ENCODE measurements around the gene ATP4B. TPM values are rescaled to one million over a fixed set of nuclear protein-coding genes. Genes with fewer than 3 reads are reported as not detected.

The ATP4B gene
- total and polyA plus RNA-seq, 12 donors, result 0.01 TPM; not detected in 11

GRCh38 chr13:113631341-113632095 lies 26.5 kb downstream of the ATP4B start:
- Histone ChIP-seq H3K36me3 (peaks cover 0 to 79% (median 22%) of the 10 kb centered on the region in 9 donors), H3K27me3 (no peaks in the 10 kb centered on the region), H3K4me1 (no peaks in the 10 kb centered on the region), H3K9me3 (no peaks in the 10 kb centered on the region), H3K27ac (no peak overlapping the region), H3K4me3 (no peak overlapping the region)
- DNase-seq (no peak), ATAC-seq (no peak)
- TF ChIP-seq, protein P1, sequence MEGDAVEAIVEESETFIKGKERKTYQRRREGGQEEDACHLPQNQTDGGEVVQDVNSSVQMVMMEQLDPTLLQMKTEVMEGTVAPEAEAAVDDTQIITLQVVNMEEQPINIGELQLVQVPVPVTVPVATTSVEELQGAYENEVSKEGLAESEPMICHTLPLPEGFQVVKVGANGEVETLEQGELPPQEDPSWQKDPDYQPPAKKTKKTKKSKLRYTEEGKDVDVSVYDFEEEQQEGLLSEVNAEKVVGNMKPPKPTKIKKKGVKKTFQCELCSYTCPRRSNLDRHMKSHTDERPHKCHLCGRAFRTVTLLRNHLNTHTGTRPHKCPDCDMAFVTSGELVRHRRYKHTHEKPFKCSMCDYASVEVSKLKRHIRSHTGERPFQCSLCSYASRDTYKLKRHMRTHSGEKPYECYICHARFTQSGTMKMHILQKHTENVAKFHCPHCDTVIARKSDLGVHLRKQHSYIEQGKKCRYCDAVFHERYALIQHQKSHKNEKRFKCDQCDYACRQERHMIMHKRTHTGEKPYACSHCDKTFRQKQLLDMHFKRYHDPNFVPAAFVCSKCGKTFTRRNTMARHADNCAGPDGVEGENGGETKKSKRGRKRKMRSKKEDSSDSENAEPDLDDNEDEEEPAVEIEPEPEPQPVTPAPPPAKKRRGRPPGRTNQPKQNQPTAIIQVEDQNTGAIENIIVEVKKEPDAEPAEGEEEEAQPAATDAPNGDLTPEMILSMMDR (IDR thresholded peaks at IDR 0.05), result no peak
- intact Hi-C loops (cut with DNase I), result no loop called here
- 95 to 97% methylated on average over 42 of the region's 42 CpGs for WGBS, 2 donors

DNA sequence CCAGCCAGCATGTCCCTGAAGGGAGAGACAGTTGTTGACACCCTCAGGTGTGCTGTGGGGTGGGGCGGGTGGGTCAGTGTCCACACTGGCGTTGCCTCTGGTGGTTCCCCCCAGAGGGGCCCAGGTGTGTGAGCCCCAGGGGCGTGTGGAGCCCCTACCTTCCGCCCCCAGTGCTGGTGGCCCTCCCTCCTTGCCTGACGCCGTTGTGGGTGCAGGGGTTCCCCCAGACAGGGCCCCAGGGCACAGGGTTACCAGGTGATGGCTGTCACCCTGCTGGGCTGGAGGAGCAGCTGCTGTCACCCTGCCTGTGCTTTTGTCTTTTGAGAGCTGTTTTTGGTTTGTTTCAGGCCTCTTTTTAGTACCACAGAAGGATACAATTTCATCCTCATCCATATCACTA lies 27.2 kb downstream of the ATP4B start:
- intact Hi-C loops (cut with DNase I), result no loop called here
- Histone ChIP-seq H3K9me3 (no peaks in the 10 kb centered on the region), H3K36me3 (peaks cover 0 to 72% (median 16%) of the 10 kb centered on the region in 9 donors), H3K4me3 (no peak overlapping the region), H3K27me3 (no peaks in the 10 kb centered on the region), H3K27ac (no peak overlapping the region), H3K4me1 (no peaks in the 10 kb centered on the region)
- DNase-seq (peak in 1 of 2 donors; percentile 3), ATAC-seq (no peak)
- TF ChIP-seq, protein P1 (IDR thresholded peaks at IDR 0.05), result no peak
- 94 to 95% methylated on average over 6 of the region's 6 CpGs for WGBS, 2 donors

DNA sequence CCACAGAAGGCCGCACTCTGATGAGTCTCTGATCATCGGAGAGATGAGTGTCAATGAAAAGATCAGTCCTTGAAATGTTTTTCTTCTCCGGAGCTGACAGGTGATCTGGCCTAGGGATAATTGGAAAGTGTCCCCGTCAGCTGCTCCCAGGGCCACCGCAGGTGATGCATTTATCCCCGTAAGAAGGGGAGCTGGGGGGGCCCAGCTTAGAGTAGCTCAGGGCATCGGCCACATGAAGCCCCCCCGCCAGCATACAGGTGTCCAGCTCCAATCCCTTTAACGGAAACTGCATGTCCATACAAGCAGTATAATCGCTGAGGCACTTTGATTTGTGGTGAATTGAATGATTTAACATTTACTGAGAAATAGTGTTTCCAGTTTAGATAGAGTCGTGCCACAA lies 27.7 kb downstream of the ATP4B start:
- Histone ChIP-seq H3K27ac (no peak overlapping the region), H3K27me3 (no peaks in the 10 kb centered on the region), H3K36me3 (peaks cover 0 to 67% (median 14%) of the 10 kb centered on the region in 9 donors), H3K4me3 (no peak overlapping the region), H3K4me1 (no peaks in the 10 kb centered on the region), H3K9me3 (no peaks in the 10 kb centered on the region)
- DNase-seq, result peak in 1 of 2 donors; percentile 2
- TF ChIP-seq, protein P1 (IDR thresholded peaks at IDR 0.05), result no peak
- WGBS, 2 donors, result 94 to 97% methylated on average over 11 of the region's 11 CpGs
- intact Hi-C loops (cut with DNase I), result no loop called here
- no peak for ATAC-seq

DNA sequence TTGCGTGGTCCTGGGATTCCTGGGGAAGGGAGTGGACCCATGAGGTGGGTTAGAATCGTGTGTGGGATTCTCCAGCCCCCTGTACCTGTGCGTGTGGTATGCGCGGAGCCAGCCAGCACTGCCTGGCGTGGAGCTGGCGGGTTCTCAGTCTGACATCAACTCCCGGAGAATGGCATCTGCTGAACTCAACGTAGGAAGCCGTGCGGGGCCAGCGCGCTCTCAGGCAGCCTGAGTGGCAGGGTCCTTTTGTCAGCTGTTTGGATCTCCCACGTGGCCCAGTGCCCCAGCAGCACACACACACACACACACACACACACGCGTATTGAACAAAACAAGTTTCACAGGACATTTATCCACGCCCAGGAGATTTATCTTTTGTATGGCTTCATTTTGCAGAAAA lies 28.1 kb downstream of the ATP4B start:
- intact Hi-C loops (cut with DNase I), result no loop called here
- H3K27me3 ChIP-seq, result no peaks in the 10 kb centered on the region
- peaks cover 0 to 63% (median 10%) of the 10 kb centered on the region in 9 donors for H3K36me3 ChIP-seq
- H3K4me1 ChIP-seq, result no peaks in the 10 kb centered on the region
- H3K9me3 ChIP-seq, result no peaks in the 10 kb centered on the region
- TF ChIP-seq, protein P1 (IDR thresholded peaks at IDR 0.05), result no peak
- no peak overlapping the region for H3K27ac ChIP-seq
- 94 to 95% methylated on average over 17 of the region's 17 CpGs for WGBS, 2 donors
- no peak overlapping the region for H3K4me3 ChIP-seq
- DNase-seq (peak in 1 of 2 donors; percentile 2), ATAC-seq (no peak)

Measured in heart right ventricle (tissue), 16 donors.